ENCODE measurements around the gene CFAP46.
"Not testable (repeated sequence)": the region's sequence is repeated elsewhere in the genome, so short reads cannot be mapped to it uniquely, and the experiment has no call there.

CFAP46 gene

GRCh38 chr10:132803416-132804210 is 138.8 kb downstream of the CFAP46 start:
- no peak for DNase-seq

GRCh38 chr10:132802694-132803320 is 139.6 kb downstream of the CFAP46 start:
- no peak for DNase-seq

GRCh38 chr10:132802048-132802447 is 140.3 kb downstream of the CFAP46 start:
- DNase-seq, result no peak

GRCh38 chr10:132799865-132800264 is 142.5 kb downstream of the CFAP46 start:
- no peak for DNase-seq

DNA sequence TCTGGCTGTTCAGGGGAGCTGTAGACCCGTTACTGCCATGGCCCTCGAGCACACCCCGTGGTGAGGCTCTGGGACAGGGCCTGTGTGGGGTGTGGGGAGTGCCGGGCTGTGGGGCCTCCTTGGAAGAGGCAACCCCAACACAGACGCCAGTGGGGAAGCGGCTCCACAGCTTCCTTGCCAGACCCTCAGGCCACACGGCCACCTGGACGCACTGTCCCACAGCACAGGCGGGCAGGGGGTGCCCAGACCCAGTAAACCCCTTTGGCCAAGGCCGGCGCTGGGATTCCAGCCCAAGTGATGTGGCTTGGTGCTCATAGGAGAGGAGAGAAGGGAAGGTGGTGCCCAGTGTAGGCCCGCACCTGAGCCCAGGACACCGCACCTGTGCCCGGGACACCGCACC is 143.5 kb downstream of the CFAP46 start:
- DNase-seq, result no peak

- DNase-seq, result no peak
Observed at GRCh38 chr10:132798403-132798802, 144.0 kb downstream of the CFAP46 start.

DNA sequence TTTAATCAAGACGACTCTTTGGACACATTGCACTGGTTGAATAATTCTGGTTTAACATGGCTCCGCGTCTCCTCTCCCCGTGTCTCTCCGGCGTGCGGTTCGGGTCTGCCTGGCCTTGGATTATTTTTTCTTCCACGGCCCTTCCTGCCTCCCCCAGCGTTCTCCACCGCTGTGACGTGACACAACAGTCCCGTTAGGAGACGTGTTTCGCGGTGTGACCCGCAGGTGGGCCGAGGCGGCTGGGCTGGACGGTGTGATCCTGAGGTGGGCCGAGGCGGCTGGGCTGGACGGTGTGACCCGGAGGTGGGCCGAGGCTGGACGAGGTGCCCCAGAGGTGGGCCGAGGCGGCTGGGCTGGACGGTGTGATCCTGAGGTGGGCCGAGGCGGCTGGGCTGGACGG is 144.4 kb downstream of the CFAP46 start:
- DNase-seq, result not testable (repeated sequence)

DNA sequence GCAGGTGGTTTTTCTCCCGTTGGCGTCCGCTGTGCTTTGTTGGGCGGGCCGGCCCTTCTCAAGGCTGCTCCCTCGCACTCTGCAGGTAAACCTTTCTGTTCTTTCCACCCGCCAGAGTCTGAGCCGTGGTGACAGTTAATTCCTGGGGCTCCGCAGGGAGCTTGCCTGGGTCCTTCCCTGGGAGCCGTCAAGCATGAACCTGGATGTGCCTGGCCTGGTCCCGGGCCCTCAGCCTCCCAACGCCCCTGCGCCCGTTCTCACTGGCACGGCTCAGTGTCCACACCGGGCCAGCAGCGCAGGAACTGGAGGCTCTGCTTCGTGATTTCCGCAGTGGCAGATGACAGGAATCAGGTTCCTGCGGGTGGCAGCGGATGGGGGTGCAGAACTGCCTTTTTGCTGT is 145.5 kb downstream of the CFAP46 start:
- DNase-seq, result no peak

DNA sequence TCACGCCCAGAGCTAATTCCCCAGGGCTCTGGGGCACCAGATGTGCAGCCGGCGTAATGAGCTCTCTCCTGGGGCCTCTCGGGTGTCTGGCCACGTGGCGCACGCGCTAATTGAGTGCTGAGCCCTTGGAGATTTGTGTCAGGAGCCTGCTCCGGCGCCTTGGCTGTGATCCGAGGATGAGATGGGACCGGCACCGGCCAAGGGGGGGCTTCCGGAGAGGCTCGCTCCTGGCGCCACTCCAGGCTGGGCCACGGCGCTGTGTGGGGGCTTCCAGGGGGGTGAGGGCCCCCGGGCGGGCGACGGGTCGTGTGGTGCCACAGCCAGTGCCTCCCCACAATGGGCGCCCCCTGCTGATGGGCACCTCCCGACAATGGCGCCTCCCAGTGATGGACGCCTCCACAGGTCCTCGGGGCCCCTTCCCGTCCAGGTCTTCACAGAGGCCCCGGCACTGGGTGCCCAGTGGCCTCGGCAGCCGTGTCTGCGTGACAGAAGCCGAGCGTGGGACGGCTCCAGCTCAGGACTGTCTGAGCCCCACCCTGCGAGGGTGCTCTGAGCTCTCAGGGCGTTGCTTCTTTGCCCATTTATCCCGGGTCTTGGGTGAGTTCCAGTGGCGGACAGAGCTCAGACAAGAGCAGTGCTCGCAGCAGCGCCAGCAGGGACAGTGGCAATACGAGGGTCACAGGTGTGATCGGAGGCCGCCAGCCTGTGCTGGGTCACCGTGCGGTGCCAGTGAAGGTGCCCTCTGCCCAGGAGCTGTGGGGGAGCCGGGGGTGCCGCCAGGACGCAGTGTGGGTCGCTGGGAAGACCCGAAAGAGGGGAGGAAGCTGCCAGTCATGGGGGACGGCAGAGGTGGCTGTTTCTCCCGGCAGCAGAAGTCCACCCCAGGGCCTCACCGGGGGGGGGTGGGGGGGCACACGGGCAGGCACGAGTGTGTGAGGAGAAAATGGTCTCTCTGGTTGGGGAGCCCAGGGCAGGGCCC is 148.2 kb downstream of the CFAP46 start:
- no peak for DNase-seq

DNA sequence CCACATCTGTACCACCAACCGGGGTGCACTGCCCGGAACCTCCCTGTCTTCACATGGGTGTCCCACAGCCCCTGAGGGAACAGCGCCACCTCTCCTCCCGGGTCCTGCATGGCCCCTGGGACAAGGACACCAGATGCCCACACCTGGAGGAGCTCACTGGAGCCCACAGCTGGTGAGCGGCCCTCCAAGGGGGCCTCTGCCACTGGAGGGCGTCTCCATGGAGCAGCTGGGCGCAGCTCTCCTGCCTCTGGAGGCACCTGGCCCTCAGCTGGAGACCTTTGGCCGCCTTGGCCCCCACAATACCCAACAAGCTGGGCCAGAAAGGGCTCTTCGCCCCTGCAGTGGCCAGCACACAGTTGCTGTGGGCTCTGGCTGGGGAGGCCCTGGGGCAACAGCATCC is 149.2 kb downstream of the CFAP46 start:
- no peak for DNase-seq

- DNase-seq, result no peak
Observed at GRCh38 chr10:132792796-132793195, 149.6 kb downstream of the CFAP46 start.

DNA sequence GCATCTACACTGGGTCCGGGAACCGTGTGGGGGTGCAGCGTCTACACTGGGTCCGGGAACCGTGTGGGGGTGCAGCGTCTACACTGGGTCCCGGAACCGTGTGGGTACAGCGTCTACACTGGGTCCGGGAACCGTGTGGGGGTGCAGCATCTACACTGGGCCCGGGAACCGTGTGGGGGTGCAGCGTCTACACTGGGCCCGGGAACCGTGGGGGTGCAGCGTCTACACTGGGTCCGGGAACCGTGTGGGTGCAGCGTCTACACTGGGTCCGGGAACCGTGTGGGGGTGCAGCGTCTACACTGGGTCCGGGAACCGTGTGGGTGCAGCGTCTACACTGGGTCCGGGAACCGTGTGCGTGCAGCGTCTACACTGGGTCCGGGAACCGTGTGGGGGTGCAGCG is 150.3 kb downstream of the CFAP46 start:
- DNase-seq, result not testable (repeated sequence)

- no peak for DNase-seq
Observed at GRCh38 chr10:132790934-132791829, 151.2 kb downstream of the CFAP46 start.

GRCh38 chr10:132790470-132790869 is 151.9 kb downstream of the CFAP46 start:
- no peak for DNase-seq

- no peak for DNase-seq
Observed at GRCh38 chr10:132789659-132790148, 152.7 kb downstream of the CFAP46 start.

DNA sequence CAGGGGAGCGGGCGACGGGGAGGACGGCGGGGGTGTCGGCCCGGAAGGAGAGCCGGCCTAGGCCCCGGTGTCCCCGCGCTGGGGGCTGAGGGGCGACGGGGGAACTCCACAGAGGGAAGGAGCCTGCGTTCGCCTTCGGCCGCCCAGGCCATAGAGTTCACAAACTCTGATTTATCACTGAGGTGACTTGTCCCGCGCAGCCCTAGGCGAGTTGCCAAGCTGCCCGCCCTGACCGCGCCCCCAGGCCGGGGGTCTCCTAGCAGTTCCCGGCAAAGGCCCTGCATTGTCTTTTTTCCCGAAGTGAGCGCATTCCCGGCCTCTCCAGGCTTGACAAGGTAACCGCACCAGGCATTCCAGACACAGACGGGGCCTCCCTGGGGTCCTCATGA is 153.5 kb downstream of the CFAP46 start:
- DNase-seq, result no peak

DNA sequence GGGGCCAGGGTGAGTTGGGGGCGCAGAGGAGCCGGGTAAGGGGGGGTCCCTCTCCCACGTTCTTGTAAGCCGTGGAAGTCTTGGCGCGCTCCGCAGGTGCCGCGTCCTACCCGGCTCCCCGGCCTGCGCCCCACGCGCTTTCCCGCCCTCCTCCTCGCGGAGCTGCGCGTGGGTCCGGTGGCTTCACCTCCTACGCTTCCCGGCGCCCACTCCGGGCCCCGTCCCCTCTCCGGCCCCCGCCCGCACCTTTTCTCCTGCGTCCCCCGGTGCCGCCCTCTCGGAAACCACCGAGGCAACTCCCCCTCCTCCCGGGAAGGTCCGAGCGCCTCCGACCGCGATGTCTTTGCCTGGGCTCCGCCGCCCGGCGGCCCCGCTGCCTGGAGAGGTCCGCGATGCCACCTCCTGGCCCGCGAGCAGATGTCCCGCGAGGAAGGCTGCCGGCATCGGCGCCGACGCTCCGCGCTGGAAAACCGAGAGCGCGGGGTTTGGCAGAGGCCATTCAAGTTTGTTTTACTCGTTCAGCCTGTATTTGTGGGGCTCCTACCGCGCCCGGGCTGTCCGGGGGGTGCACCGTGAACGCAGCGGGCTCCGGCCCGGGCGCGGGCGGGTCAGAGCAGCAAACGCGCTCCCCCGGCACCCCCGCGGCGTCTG is 154.1 kb downstream of the CFAP46 start:
- no peak for DNase-seq

DNA sequence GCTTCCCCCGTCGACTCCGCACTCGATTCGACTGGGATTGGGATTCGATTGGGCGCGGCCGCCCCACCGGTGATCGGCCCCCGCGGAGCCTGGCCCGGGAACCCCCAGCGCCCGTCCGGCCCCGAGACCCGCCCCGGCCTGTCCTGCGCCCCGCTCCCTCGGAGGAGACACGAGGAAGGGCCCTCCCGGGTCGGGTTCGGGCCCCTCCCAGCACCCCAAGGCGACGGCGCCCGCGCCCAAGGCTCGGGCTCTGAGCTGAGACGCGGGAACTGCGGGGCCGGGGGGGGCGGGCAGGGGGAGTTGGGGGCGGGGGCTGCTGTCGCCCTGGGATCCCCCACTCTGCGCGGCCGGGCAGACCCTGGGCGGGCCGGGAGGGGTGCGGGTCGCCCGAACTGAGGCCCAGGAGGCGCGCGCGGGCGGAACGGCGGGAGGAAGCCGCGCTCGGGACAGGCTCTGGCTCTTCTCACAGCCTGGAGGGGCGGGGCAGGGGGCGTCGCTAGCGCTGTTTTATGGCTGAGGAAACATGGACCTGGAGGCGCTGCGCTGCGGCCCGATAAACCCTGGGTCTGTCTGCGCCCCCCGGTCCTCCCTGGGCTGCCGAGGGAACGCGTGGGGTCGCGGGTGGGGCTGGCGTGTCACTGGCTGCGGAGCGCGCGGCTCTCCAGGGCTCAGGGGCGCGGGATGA is 154.7 kb downstream of the CFAP46 start:
- no peak for DNase-seq

GRCh38 chr10:132786884-132787494 is 155.4 kb downstream of the CFAP46 start:
- DNase-seq, result no peak

DNA sequence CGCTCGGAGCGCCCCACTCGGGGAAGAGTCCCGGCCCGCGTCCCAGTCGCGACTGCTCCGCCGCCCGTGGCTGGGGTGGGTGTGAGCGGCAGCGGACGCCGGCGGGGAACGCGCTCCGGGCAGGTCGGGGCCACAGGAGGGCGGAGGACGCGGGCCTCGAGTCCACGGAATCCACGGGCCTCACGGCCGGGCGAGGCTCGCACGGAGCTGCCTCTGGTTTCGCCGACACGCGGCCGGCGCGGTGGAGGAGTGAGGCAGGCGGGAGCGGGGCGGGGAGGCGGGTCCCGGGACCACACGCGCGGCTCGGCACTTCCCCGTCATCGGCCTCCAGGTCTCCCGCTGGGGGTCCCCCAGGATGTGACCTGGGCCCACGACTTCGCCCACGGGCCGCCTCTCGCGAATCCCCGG is 155.9 kb downstream of the CFAP46 start:
- no peak for DNase-seq
